GM18867 (cell line): Measurements from ENCODE around the gene PRKN.

Experiments used
- ATAC-seq: cut with Tn5 transposase; IDR thresholded peaks from one replicate; pipeline ENCODE4 v1.9.1; 2021; ENCODE audit warnings: mild to moderate bottlenecking, moderate library complexity; ENCODE audit not compliant: unreplicated experiment

Gene PRKN

GRCh38 chr6:162151021-162151665, 576.4 kb downstream of the PRKN start:
- ATAC-seq = no peak

DNA sequence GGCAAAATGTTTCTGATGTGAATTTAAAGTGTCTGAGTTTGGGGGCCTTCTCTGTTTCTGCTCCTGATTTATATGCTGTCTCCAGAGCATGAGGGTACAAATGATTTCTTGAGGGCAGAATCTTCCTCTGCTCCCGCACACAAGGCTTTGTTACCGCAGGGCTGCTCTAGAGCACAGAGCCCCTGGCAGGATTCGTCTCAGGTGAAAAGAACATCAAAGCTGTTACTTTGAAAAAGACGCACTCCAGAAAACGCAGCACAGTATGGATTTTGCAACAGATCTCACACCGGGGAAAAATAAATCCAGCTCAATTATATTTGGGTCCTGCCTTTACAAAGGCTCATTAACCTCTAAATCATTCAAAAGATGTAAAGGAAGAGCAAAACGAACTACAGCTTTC, 577.3 kb downstream of the PRKN start:
- no peak for ATAC-seq

- no peak for ATAC-seq
Measured at GRCh38 chr6:162149786-162150185, 577.8 kb downstream of the PRKN start.

GRCh38 chr6:162147805-162148204, 579.8 kb downstream of the PRKN start:
- ATAC-seq = no peak

- ATAC-seq = no peak
Measured at GRCh38 chr6:162147281-162147680, 580.3 kb downstream of the PRKN start.

- ATAC-seq = no peak
Measured at GRCh38 chr6:162140251-162140852, 587.2 kb downstream of the PRKN start.

DNA sequence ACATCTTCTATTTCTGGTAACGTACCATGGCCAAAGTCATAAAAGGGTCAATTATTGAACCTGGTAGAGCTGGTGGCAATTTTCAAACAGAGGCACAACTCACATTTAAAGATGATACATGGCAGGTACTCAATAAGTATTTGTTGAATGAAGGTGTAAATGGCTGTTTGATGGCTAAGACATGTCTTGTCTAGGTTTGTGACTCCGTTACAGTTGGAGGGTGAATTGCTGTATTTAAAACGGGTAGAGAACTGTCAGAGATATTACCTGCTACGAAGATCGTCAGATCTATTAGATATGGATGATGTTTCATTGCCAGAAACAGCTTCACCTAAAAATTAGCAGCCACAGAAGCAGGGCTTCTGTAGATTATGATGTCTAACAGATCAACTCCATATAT, 601.9 kb downstream of the PRKN start:
- ATAC-seq = no peak

DNA sequence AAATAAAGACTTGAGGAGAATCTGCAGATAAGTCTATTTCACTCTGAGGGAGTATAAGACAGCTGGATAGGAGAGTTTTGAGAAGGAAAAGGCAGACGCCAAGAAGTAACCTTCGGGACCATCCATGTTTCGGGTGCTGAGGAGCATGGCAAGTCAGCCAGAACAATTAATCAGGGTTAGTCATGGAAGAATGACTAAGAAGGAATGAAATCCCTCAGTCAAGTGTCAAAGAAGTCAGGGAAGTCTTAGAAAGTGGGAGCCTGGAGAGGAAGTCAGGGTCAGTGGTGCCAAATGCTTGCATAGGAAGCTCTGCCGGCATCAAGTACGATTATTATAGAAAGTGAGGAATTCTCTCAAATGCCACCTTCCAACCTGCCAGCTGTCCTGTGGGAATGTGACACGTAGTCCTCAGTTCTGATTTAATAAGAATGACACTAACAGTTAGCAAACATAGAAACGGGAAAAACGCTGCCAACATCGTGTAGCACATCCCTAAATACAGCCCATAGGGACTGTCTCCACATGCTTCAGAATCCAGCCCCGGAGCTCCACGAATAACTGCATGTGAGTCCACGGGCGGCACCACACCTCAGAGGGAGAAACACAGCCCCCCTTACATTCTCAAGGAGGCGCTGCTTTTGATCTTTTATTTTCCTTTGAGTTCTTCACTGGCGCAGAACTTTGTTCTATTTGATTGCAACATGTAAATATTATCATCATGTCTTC, 602.7 kb downstream of the PRKN start:
- ATAC-seq = no peak

GRCh38 chr6:162123797-162124196, 603.8 kb downstream of the PRKN start:
- no peak for ATAC-seq

- no peak for ATAC-seq
Measured at GRCh38 chr6:162119341-162119740, 608.2 kb downstream of the PRKN start.

- no peak for ATAC-seq
Measured at GRCh38 chr6:162118706-162119105, 608.9 kb downstream of the PRKN start.

DNA sequence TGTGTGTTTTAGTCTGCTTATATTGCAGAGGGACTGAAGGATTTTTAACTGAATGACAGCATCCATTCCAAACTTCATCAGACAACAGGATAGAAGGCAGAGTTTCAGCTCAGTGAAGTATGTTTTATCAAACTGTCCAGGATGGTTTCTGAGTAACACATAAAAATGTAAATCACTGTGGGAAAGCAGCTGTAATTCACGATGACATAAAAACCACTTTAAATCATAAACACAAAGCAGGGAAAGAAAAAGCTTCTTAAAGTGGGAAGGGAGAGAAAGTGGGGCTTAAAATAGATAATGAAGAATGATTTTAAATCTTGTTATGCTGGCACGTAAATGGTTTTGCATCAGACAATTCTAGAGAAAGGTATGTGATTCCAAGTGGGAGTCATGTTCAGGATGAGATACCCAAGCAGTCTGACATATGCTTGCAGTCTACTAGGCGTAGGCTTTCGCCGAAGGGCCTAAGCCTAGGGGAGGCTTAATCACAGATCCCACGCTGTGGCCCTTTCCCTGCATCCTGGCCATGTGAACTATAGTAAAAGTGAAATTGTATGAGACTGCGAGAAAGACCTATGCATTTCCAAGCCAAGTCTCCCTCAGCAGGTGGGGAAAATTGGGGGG, 610.6 kb downstream of the PRKN start:
- ATAC-seq = no peak

GRCh38 chr6:162109480-162110050, 618.0 kb downstream of the PRKN start:
- no peak for ATAC-seq

DNA sequence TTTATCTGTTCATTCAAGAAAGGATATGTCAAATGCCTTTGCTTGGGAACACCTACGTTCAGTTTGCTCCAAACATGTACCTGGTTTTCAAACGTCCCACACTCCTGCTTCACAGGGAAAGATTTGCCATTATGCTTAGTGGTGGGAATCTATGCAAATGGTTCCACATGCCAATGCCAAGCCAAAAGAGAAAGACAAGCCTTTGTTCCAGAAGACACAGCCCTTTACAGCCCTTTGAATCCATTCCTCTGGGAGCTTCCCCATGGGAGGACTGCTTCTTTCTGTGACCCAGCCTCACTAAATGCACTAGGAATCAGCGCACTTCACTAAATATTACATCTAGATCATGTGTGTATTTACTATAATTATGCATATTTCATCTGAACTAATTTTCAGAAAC, 619.5 kb downstream of the PRKN start:
- ATAC-seq = no peak

DNA sequence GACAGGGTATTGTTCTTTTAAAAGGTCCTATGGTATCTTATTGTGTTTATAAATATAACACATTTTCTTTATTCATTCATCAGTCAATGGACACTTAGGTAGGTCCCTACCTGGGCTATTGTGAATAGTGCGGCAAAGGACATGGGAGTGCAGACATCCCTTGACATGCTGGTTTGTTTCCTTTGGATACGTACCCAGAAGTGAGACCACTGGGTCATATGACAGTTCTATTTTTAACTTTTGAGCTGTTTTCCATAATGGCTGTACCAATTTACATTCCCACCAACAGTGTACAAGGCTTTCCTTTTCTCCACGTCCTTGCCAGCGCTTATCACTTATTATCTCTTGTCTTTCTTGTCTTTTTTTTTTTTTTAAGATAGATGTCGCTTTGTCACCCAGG, 627.5 kb downstream of the PRKN start:
- no peak for ATAC-seq

DNA sequence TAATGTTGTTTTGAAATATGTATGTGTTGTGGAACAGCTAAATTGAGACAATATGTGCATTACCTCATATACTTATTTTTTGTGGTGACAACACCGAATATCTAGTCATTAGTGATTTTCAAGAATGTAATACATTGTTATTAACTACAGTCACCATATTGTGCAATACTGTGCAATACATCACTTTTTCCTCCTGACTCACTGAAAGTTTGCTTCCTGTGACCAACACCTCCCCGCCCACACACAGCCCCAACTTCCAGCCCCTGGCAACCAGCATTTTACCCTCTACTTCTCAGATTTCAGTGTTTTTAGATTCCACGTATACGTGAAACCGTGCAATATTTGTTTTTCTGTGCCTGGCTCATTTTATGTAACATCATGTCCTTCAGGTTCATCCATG, 627.9 kb downstream of the PRKN start:
- no peak for ATAC-seq

GRCh38 chr6:162092816-162093502, 634.6 kb downstream of the PRKN start:
- no peak for ATAC-seq

DNA sequence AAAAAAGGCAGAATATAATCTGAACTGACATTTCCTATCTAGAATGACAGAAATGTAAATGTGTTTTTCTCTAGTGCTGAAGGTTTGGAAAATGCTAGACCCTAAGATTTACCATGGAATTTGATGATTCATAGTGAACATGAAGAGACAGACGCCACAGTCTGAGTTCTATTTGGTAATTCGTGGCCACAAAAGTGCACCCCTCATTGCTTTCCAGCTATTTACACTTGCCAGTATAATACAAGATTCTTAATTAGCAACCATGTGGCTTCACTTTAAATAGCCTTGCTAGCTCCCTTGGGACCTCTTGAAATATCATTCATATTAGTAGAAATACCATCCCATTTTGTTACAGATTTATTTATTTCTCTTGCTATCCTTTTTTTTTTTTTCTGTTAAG, 636.8 kb downstream of the PRKN start:
- no peak for ATAC-seq

- no peak for ATAC-seq
Measured at GRCh38 chr6:162088091-162088490, 639.5 kb downstream of the PRKN start.

- no peak for ATAC-seq
Measured at GRCh38 chr6:162085561-162085960, 642.0 kb downstream of the PRKN start.

GRCh38 chr6:162082520-162082919, 645.0 kb downstream of the PRKN start:
- ATAC-seq = no peak
